ENCODE results near the gene KDSR.
A peak's percentile ranks its signal among the peaks of the same experiment; 100 is the strongest.

Gene KDSR

GRCh38 chr18:63302220-63302619 lies 64.8 kb downstream of the KDSR start:
- DNase-seq, result no peak

- no peak for DNase-seq
These were observed 65.6 kb downstream of the KDSR start for GRCh38 chr18:63301434-63301833.

- no peak for DNase-seq
These were observed 66.9 kb downstream of the KDSR start for GRCh38 chr18:63299837-63300745.

GRCh38 chr18:63298400-63299365 lies 68.3 kb downstream of the KDSR start:
- DNase-seq, result no peak

GRCh38 chr18:63297687-63298399 lies 69.2 kb downstream of the KDSR start:
- no peak for DNase-seq

GRCh38 chr18:63293935-63294334 lies 73.1 kb downstream of the KDSR start:
- no peak for DNase-seq

- no peak for DNase-seq
These were observed 73.9 kb downstream of the KDSR start for GRCh38 chr18:63292831-63293683.

- no peak for DNase-seq
These were observed 75.7 kb downstream of the KDSR start for GRCh38 chr18:63291278-63291677.

- DNase-seq, result no peak
These were observed 76.2 kb downstream of the KDSR start for GRCh38 chr18:63290821-63291200.

GRCh38 chr18:63290166-63290820 lies 76.7 kb downstream of the KDSR start:
- no peak for DNase-seq

- no peak for DNase-seq
These were observed 78.7 kb downstream of the KDSR start for GRCh38 chr18:63288311-63288710.

- DNase-seq, result no peak
These were observed 79.2 kb downstream of the KDSR start for GRCh38 chr18:63287691-63288220.

GRCh38 chr18:63286926-63287325 lies 80.1 kb downstream of the KDSR start:
- DNase-seq, result peak; percentile 3

GRCh38 chr18:63284827-63285733 lies 81.9 kb downstream of the KDSR start:
- peak; percentile 47 for DNase-seq

GRCh38 chr18:63284173-63284799 lies 82.7 kb downstream of the KDSR start:
- DNase-seq, result no peak

- DNase-seq, result no peak
These were observed 83.5 kb downstream of the KDSR start for GRCh38 chr18:63283305-63284094.

- DNase-seq, result no peak
These were observed 84.2 kb downstream of the KDSR start for GRCh38 chr18:63282793-63283192.

Measured in NCI-H1694 (cell line).